Measurements from ENCODE around the gene MIA2.
A peak's percentile ranks its signal among the peaks of the same experiment; 100 is the strongest.
"Not testable (repeated sequence)": the region's sequence is repeated elsewhere in the genome, so short reads cannot be mapped to it uniquely, and the experiment has no call there.

The MIA2 gene

DNA sequence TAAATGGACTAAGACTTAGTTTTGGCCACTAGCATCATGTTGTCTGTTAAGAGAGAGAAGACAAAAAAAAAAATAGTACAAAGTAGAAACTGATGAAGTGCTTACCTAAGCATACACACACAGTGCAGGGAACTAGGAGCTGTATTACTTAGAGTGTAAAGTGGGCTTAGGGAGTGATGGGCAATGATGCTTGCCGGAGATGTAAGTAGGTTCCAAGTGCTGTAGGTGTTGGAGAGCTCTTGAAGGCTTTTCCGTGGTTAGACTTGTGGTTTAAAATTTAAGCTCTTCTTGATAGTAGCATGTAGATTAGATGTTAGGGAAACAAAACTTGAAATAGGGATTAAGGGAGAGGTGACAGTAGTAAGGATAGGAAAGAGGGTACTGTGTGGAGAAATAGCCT lies 34.7 kb downstream of the MIA2 start:
- Histone ChIP-seq H3K4me1 (ENCODE audit: control insufficient read depth, insufficient read depth, low read length, poor library complexity, severe bottlenecking) (peaks cover 4% of the 10 kb centered on the region), H3K4me3 (ENCODE audit: extremely low read depth, insufficient read depth, low read length, poor library complexity, severe bottlenecking) (peak overlapping the region; percentile 78), H3K36me3 (ENCODE audit: control insufficient read depth, insufficient read depth, low read length) (no peaks in the 10 kb centered on the region), H3K27ac (ENCODE audit: low read depth, low read length, severe bottlenecking) (no peak overlapping the region), H3K9me3 (ENCODE audit: control insufficient read depth, low read length) (peaks cover 10% of the 10 kb centered on the region)
- 68 to 69% methylated on average over 2 of the region's 2 CpGs for WGBS, 2 experiments (ENCODE audit: insufficient coverage in 2 of 2)

DNA sequence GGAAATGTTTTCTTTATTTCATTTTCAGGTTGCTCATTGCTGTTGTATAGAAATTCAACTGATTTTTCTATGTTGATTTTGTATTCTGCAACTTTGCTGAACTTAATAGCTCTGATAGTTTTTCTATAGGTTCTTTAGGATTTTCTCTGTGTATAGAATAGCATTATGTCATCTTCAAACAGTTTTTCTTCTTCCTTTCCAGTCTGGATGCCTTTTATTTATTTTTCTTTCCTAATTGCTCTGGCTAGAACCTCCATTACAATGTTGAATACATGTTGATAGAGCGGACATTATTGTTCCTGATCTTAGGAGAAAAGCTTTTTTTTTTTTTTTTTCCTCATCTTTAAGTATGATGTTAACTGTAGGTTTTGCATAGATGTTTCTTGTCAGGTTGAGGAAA lies 39.2 kb downstream of the MIA2 start:
- peaks cover 4% of the 10 kb centered on the region for H3K4me1 ChIP-seq (ENCODE audit: control insufficient read depth, insufficient read depth, low read length, poor library complexity, severe bottlenecking)
- no peak overlapping the region for H3K27ac ChIP-seq (ENCODE audit: low read depth, low read length, severe bottlenecking)
- H3K4me3 ChIP-seq (ENCODE audit: extremely low read depth, insufficient read depth, low read length, poor library complexity, severe bottlenecking): no peak overlapping the region
- no CpG with 5 or more reads among the region's 1 CpG for WGBS, 2 experiments (ENCODE audit: insufficient coverage in 2 of 2)
- peaks cover 10% of the 10 kb centered on the region for H3K9me3 ChIP-seq (ENCODE audit: control insufficient read depth, low read length)
- H3K36me3 ChIP-seq (ENCODE audit: control insufficient read depth, insufficient read depth, low read length): no peaks in the 10 kb centered on the region

DNA sequence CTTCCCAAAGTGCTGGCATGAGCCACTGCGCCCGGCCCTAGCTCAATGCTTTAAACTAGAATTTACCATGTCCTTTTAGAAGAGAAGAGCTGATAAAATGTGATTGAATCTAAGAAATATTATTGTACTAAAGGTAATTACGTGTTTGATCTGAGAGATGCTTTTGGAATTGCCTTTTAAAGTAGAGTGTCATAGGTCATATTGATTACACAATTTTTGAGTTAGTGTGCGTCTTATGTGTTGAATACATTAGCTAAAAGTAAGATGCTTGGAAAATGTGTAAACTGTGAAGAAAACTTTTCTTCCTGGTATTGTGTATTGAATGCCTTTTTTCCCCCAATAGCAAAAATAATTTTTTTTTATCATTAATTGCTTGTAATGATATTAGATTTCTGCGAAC lies 41.7 kb downstream of the MIA2 start:
- Histone ChIP-seq H3K4me3 (ENCODE audit: extremely low read depth, insufficient read depth, low read length, poor library complexity, severe bottlenecking) (no peak overlapping the region), H3K36me3 (ENCODE audit: control insufficient read depth, insufficient read depth, low read length) (no peaks in the 10 kb centered on the region), H3K4me1 (ENCODE audit: control insufficient read depth, insufficient read depth, low read length, poor library complexity, severe bottlenecking) (no peaks in the 10 kb centered on the region), H3K9me3 (ENCODE audit: control insufficient read depth, low read length) (peaks cover 10% of the 10 kb centered on the region), H3K27ac (ENCODE audit: low read depth, low read length, severe bottlenecking) (no peak overlapping the region)
- 95 to 100% methylated on average over 2 to 4 of the region's 5 CpGs for WGBS, 2 experiments (ENCODE audit: insufficient coverage in 2 of 2)

DNA sequence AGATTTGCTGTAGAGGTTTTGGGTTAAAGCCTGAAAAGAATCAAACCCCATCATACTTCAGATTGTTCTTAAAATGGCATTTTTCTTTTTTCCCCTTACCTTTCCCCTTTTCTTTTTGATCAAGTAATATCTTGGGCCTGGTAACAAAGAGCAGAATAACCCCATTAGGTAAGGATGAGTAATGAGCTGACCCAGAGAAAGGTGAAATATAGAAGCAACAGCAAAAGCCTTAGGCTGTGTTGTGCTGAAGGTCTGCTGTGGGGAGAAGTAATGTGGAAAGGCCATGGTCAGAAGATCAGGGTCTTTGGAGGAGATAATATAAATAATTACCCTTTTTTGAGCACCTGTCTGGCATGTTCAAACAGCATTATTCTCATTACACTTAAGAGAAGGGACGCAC lies 42.3 kb downstream of the MIA2 start:
- Histone ChIP-seq H3K9me3 (ENCODE audit: control insufficient read depth, low read length) (peaks cover 10% of the 10 kb centered on the region), H3K4me3 (ENCODE audit: extremely low read depth, insufficient read depth, low read length, poor library complexity, severe bottlenecking) (no peak overlapping the region), H3K27ac (ENCODE audit: low read depth, low read length, severe bottlenecking) (no peak overlapping the region), H3K36me3 (ENCODE audit: control insufficient read depth, insufficient read depth, low read length) (no peaks in the 10 kb centered on the region), H3K4me1 (ENCODE audit: control insufficient read depth, insufficient read depth, low read length, poor library complexity, severe bottlenecking) (no peaks in the 10 kb centered on the region)
- no CpG with 5 or more reads among the region's 1 CpG for WGBS, 2 experiments (ENCODE audit: insufficient coverage in 2 of 2)

DNA sequence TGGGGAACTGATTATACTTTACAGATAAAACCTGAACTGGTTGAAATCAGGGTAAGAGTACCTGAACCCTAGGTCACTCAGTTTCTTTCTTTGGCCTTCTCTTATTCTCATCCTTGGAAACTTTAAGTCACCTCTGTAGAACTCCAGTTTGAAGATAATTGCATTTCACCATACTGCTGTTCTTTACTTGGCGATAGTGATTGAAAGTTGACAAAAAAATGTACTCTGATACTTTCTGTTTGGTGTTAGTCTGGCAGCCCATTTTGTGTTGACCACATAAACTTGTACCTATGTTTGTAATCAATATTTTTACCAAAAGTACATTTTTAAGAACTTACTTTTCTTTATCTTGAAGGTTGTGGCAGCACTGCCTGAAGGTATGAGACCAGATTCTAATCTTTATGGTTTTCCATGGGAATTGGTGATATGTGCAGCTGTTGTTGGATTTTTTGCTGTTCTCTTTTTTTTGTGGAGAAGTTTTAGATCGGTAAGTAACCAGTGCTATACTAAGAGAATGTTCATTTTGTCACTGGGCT lies 42.9 kb downstream of the MIA2 start:
- no peaks in the 10 kb centered on the region for H3K36me3 ChIP-seq (ENCODE audit: control insufficient read depth, insufficient read depth, low read length)
- WGBS, 2 experiments (ENCODE audit: insufficient coverage in 2 of 2): no CpG with 5 or more reads among the region's 2 CpGs
- no peak overlapping the region for H3K4me3 ChIP-seq (ENCODE audit: extremely low read depth, insufficient read depth, low read length, poor library complexity, severe bottlenecking)
- no peaks in the 10 kb centered on the region for H3K4me1 ChIP-seq (ENCODE audit: control insufficient read depth, insufficient read depth, low read length, poor library complexity, severe bottlenecking)
- no peak overlapping the region for H3K27ac ChIP-seq (ENCODE audit: low read depth, low read length, severe bottlenecking)
- H3K9me3 ChIP-seq (ENCODE audit: control insufficient read depth, low read length): peaks cover 5% of the 10 kb centered on the region

DNA sequence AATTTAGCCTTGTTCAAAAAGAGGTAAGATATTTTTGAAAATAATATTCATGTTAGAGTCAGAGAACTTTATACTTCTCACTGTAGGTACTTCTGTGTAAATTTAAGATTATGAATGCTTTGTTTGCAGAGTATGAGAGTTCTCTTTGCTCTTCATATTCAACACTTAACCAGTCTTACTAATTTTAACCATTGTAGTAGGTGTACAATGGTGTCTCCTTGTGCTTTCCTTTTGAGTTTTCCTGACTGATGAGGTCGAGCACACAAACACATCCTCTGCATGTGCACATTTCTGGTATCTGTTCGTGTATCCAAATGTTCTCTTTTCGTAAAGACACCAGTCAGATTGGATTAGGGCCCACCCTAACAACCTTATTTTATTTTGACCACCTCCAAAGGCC lies 45.8 kb downstream of the MIA2 start:
- Histone ChIP-seq H3K9me3 (ENCODE audit: control insufficient read depth, low read length) (no peaks in the 10 kb centered on the region), H3K4me3 (ENCODE audit: extremely low read depth, insufficient read depth, low read length, poor library complexity, severe bottlenecking) (no peak overlapping the region), H3K36me3 (ENCODE audit: control insufficient read depth, insufficient read depth, low read length) (peaks cover 16% of the 10 kb centered on the region), H3K4me1 (ENCODE audit: control insufficient read depth, insufficient read depth, low read length, poor library complexity, severe bottlenecking) (no peaks in the 10 kb centered on the region), H3K27ac (ENCODE audit: low read depth, low read length, severe bottlenecking) (no peak overlapping the region)
- 90 to 93% methylated on average over 3 of the region's 3 CpGs for WGBS, 2 experiments (ENCODE audit: insufficient coverage in 2 of 2)

DNA sequence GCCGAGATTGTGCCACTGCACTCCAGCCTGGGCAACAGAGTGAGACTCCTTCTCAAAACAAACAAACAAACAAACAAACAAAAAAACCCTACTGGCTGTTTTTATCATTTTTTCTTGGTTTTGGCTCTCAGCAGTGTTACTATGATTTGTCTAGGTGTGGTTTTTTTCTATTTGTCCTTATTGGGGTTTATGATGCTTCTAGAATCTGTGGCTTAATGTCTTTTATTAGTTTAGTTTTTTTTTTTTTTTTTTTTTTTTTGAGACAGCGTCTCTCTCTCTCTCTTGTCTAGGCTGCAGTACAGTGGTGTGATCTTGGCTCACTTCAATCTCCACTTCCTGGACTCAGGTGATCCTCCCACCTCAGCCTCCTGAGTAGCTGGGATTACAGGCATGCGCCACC lies 47.0 kb downstream of the MIA2 start:
- peaks cover 16% of the 10 kb centered on the region for H3K36me3 ChIP-seq (ENCODE audit: control insufficient read depth, insufficient read depth, low read length)
- H3K9me3 ChIP-seq (ENCODE audit: control insufficient read depth, low read length); H3K4me1 ChIP-seq (ENCODE audit: control insufficient read depth, insufficient read depth, low read length, poor library complexity, severe bottlenecking); H3K27ac ChIP-seq (ENCODE audit: low read depth, low read length, severe bottlenecking); H3K4me3 ChIP-seq (ENCODE audit: extremely low read depth, insufficient read depth, low read length, poor library complexity, severe bottlenecking): not testable (repeated sequence)
- 100% methylated on average over 1 of the region's 3 CpGs; no CpG with 5 or more reads in 1 of the 2 experiments for WGBS, 2 experiments (ENCODE audit: insufficient coverage in 2 of 2)

DNA sequence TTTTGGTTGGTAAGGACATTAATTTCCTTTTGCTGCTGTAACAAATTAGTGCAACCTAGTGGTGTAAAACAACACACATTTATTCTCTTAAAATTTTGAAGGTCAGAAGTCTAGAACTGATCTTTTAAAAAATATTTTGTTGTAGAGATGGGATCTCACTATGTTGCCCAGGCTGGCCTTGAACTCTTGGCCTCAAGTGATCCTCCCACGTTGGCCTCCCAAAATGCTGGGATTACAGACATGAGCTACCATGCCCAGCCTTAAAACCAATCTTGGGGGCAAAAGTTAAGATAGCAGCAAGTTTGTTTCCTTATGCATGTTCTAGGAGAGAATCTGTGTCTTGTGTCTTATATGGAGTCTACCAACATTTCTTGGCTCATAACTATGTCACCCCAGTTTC lies 55.8 kb downstream of the MIA2 start:
- Histone ChIP-seq H3K4me1 (ENCODE audit: control insufficient read depth, insufficient read depth, low read length, poor library complexity, severe bottlenecking) (no peaks in the 10 kb centered on the region), H3K4me3 (ENCODE audit: extremely low read depth, insufficient read depth, low read length, poor library complexity, severe bottlenecking) (no peak overlapping the region), H3K36me3 (ENCODE audit: control insufficient read depth, insufficient read depth, low read length) (peaks cover 24% of the 10 kb centered on the region), H3K9me3 (ENCODE audit: control insufficient read depth, low read length) (peaks cover 6% of the 10 kb centered on the region), H3K27ac (ENCODE audit: low read depth, low read length, severe bottlenecking) (no peak overlapping the region)
- WGBS, 2 experiments (ENCODE audit: insufficient coverage in 2 of 2): 86% methylated on average over 1 of the region's 1 CpG; no CpG with 5 or more reads in 1 of the 2 experiments

DNA sequence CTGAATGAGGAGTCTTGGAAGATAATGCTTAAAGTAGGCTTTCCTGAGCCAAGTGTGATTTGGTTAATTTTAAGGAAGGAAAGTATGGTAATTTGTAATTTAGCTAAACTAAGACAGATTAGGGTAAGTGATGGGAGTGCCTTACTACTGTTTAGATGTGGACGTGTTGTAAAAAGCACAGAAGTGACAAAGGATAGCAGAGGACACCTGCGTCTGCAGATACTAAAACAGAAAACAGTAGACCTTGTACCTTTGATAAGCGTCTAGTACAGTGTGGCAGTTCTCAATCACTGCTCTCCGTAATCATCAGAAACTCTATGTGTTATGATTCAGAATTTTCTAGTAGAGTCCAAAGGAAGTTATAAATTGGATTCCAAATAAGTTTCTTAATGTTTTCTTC lies 58.0 kb downstream of the MIA2 start:
- Histone ChIP-seq H3K36me3 (ENCODE audit: control insufficient read depth, insufficient read depth, low read length) (peaks cover 38% of the 10 kb centered on the region), H3K4me3 (ENCODE audit: extremely low read depth, insufficient read depth, low read length, poor library complexity, severe bottlenecking) (no peak overlapping the region), H3K4me1 (ENCODE audit: control insufficient read depth, insufficient read depth, low read length, poor library complexity, severe bottlenecking) (no peaks in the 10 kb centered on the region), H3K9me3 (ENCODE audit: control insufficient read depth, low read length) (no peaks in the 10 kb centered on the region), H3K27ac (ENCODE audit: low read depth, low read length, severe bottlenecking) (no peak overlapping the region)
- 92 to 98% methylated on average over 3 to 4 of the region's 4 CpGs for WGBS, 2 experiments (ENCODE audit: insufficient coverage in 2 of 2)

DNA sequence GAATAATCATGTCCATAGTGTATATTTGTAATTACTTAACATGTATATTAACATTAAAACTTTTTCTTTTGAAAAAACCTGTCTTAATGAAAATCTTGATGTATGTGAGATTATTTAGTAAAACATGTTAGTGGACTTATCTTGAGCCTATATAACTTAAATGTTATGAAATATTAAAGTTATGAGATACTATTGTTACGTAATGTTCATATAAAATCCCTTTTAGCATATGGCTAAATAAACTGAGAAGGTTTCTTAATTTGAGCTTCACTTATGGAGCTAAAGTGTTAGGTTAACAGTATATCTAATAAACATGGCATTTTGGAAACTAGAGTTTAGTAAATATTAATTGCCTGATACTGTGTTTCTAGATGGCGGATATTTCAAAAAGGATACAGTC lies 59.9 kb downstream of the MIA2 start:
- H3K4me3 ChIP-seq (ENCODE audit: extremely low read depth, insufficient read depth, low read length, poor library complexity, severe bottlenecking): no peak overlapping the region
- H3K9me3 ChIP-seq (ENCODE audit: control insufficient read depth, low read length): no peaks in the 10 kb centered on the region
- H3K36me3 ChIP-seq (ENCODE audit: control insufficient read depth, insufficient read depth, low read length): peaks cover 28% of the 10 kb centered on the region
- no CpG with 5 or more reads among the region's 2 CpGs for WGBS, 2 experiments (ENCODE audit: insufficient coverage in 2 of 2)
- no peaks in the 10 kb centered on the region for H3K4me1 ChIP-seq (ENCODE audit: control insufficient read depth, insufficient read depth, low read length, poor library complexity, severe bottlenecking)
- H3K27ac ChIP-seq (ENCODE audit: low read depth, low read length, severe bottlenecking): no peak overlapping the region

DNA sequence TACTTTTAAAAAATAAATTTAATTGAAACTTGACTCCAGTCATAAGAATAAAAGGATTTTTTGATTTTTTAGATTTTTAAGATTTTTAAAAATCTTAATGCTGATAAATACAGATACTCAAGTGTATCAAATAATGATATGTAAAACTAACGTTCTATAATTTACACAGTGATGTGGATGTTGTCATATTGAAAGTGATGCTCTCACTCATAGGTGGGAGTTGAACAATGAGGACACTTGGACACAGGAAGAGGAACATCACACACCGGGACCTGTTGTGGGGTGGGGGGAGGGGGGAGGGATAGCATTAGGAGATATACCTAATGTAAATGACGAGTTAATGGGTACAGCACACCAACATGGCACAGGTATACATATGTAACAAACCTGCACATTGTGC lies 66.7 kb downstream of the MIA2 start:
- H3K9me3 ChIP-seq (ENCODE audit: control insufficient read depth, low read length); H3K27ac ChIP-seq (ENCODE audit: low read depth, low read length, severe bottlenecking); H3K4me3 ChIP-seq (ENCODE audit: extremely low read depth, insufficient read depth, low read length, poor library complexity, severe bottlenecking); H3K4me1 ChIP-seq (ENCODE audit: control insufficient read depth, insufficient read depth, low read length, poor library complexity, severe bottlenecking): not testable (repeated sequence)
- WGBS, 2 experiments (ENCODE audit: insufficient coverage in 2 of 2): no CpG with 5 or more reads among the region's 3 CpGs
- H3K36me3 ChIP-seq (ENCODE audit: control insufficient read depth, insufficient read depth, low read length): peaks cover 22% of the 10 kb centered on the region

All from mesodermal cell (in vitro differentiated cells).